LHCN-M2 (cell line): ENCODE data around the gene PTHLH. TPM values are rescaled to one million over a fixed set of nuclear protein-coding genes. Genes with fewer than 3 reads are reported as not detected.

Source experiments
- DNase-seq: peaks from one replicate; pipeline ENCODE4 v3.0.0-alpha.2; 2012; ENCODE audit warnings: low read depth
- polyA plus RNA-seq: library from polyadenylated mRNA; unstranded; fragments of >200 nt; gene quantifications from one replicate; pipeline ENCODE4 v1.2.1, GENCODE V29; 2012; ENCODE audit warnings: missing spikeins
- total RNA-seq: library from RNA; depleted of rRNA; stranded (reverse); fragments of >200 nt; gene quantifications from 2 replicates; pipeline ENCODE4 v1.2.3, GENCODE V29; 2014; rRNA removed

PTHLH gene
- 0.51 and 0.63 TPM in 2 replicates for total RNA-seq
- 0.09 TPM for polyA plus RNA-seq

DNA sequence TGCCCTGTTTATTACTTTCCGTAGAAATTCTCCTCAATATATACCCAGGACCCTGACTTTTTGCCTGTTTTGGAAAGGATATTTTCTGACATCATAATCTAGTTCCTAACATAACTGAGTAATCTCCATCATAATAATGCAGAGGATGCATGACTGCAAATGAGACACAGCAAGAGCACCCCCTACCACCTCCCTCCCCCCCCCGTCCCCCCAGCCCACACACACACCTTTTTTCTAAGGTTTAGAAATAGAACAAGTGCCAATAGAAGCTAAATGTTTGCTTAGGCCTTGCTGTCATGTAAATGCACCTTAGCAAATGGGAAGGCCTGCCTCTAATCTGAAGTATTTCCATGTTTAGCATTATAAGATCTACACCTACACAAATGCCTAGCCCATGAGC lies at the start of gene PTHLH:
Gene PTHLH, minus strand, starts transcription at position 13 of the 400 bp plus-strand sequence. CDS start 3,239 bp downstream, outside the sequence.
- no peak for DNase-seq

GRCh38 chr12:28021704-28022103 lies 49.2 kb upstream of the PTHLH start:
- DNase-seq: peak; percentile 66

- no peak for DNase-seq
These were observed 45.3 kb upstream of the PTHLH start for GRCh38 chr12:28017873-28018255.

DNA sequence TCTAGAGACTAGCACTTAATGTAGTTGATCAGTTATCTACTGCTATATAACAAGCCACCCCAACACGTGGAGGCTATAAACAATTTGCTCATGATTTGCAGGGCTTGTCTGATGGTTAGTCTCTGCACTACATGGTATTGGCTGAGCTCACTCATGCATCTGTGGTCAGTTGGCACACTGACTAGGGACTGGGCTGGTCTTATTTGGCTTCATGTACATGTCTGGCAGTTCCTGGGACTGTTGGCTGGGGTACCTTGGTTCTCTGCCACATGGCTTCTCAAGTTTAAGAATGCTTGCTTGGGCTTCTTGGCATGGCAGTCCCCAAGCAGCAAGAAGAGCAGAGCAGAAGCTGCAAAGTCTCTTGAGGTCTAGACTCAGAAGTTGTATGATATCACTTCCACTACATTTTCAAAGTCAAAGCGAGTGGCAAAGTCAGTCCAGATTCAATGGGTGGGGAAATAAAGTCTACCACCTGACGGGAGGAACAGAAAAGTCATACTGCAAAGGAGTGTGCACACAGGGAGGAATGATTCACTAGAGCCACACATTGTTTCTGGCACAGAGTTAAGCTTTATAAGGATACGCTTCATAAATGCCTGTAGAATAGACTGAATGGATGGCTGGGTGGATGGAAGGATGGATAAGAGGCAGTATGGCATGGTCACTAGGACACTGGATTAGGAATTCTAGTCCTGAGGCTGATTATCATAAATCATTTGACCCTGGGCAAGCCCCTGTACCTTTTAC lies 44.8 kb upstream of the PTHLH start:
- no peak for DNase-seq

GRCh38 chr12:28015165-28015564 lies 42.6 kb upstream of the PTHLH start:
- no peak for DNase-seq

DNA sequence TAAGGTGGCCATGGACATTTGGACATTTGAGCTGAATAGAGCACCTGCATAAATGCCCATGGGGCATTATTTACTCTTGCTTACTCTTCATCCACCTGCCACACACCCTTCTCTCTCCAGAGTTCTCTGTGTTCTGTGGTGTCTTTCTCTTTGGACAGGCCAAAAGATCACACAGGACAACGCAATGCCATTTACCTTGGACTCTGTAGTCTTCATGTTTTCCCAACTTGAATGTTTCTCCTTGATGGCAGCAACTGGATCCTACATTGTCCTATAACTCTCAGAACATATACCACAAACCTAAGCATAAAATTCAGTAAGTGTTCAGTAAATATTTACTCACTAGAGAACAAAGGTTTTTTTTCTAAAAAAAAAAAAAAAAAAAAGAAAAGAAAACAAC lies 41.7 kb upstream of the PTHLH start:
- DNase-seq: no peak

DNA sequence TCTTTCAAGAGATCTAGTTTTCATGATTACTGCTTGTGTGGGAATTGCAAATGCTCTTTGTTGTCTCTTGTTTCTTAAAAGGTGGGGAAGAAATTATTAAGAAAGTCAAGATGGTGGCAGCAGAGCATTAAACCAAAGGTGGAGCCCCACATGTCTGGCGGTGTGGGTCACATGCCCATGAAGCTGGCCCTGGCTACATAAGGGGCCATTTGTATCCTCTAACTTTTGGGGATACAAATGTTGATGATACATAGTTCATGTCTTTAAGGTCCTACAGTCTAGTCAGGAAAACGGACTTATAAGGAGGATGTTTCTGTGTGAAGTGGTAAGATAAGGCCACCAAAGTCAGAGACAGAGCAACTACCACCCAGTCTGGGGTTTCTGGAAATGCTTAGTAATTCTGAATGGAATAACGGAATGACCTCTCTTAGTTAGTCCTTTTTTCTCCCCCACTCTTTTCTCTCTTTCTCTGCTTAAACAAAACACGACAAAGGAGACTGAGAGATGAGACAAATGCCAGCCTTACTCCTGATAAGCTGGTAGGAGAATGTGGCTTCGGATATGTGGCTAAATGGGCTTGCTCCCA lies 39.9 kb upstream of the PTHLH start:
- DNase-seq: no peak

DNA sequence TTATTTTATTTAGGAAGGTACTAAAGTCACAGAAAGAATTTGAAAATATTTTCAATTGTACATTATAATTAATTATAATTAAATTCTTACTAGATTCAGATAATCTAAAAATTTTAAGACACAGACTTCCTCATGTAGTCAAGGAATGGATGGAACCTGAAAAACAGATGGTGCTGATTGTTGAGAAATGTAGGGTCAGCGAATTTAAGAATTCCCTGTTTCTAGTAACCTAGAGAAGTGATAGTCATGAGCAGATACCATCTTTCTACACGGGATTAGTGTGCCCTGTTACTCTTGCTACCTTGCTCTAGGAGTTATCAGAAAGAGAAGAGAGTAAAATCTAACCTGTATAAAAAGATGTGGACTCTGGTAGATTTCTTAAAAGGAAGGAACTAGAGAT lies 37.5 kb upstream of the PTHLH start:
- no peak for DNase-seq

DNA sequence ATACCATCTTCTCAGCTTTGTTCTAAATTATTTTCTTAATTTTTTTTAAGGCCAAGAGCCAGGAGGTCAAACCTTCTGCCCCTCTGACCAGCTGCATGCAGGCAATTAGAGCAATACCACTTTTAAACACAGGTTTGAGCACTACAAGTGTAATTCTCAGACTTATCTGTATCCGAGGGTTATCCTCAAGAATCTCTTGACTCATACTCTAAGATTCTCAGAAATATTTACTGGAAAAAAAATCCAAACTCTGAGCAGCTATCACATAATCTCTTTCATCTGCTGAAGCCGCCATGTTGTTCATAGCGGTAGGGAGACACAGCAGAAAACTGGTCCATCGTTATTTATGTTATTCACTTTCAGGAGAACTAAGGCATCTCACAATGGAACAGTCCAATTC lies 27.4 kb upstream of the PTHLH start:
- no peak for DNase-seq

- DNase-seq: peak; percentile 58
These were observed 27.0 kb upstream of the PTHLH start for GRCh38 chr12:27999521-27999920.

- no peak for DNase-seq
These were observed 26.1 kb upstream of the PTHLH start for GRCh38 chr12:27998658-27999057.

GRCh38 chr12:27998170-27998569 lies 25.6 kb upstream of the PTHLH start:
- DNase-seq: no peak

DNA sequence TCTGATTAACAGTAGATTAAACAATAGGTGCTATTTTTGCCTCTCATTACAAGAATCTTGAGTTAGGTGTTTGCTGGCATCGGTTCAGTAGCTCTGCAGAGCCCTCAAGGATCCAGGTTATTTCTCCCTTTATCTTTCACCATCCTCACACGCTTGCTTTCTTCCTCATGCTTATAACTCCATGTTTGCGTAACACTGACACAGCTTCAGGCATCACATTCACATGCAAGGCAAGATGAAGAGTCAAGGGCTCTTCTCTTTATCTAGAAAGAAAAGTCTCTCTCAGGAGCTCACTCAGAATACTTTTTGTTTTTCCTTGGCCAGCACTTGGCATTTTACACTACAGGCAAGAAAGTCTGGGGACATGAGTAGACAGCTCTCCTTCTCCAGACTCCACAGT lies 24.2 kb upstream of the PTHLH start:
- no peak for DNase-seq

DNA sequence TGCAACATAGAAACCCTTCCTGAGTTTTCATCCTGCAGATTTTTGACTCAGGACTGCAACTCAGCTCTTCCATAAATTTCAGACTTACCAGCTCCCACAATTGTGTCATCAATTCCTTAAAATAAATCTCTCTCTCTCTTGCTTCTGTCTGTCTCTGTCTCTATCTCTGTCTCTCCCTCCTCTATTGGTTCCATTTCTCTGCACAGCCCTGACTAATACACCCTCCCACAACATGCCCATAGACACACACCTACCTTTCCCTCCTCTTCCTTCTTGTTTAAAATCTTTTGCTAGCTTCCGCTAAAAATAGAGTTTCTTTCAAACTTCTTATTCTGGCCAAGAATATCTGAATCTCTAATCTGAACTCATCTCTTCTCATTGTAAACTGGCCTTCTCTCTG lies 22.9 kb upstream of the PTHLH start:
- DNase-seq: no peak

GRCh38 chr12:27988594-27989233 lies 16.2 kb upstream of the PTHLH start:
- no peak for DNase-seq

- no peak for DNase-seq
These were observed 14.8 kb upstream of the PTHLH start for GRCh38 chr12:27987331-27987730.

- peak; percentile 95 for DNase-seq
These were observed 11.7 kb upstream of the PTHLH start for GRCh38 chr12:27984275-27984674.

- no peak for DNase-seq
These were observed 10.4 kb upstream of the PTHLH start for GRCh38 chr12:27982951-27983350.

DNA sequence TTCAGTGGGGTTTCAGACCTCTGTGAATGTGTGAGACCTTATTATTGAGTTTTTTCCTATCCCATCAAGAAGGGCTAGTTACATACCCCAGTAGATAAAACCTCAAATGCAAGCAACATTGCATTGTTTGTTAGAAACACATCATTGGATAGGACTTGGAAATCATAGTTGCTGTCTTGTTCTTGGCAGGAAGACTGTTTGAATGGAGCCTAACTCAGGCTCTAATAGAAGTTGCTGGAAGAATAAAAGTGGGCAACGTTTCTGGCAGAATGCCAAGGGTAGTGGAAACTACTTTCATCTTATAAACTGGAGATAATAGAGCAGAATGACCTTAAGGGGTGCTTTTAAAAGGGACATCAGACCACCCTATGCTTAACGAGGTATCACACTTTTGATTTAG lies 9.9 kb upstream of the PTHLH start:
- peak; percentile 21 for DNase-seq

DNA sequence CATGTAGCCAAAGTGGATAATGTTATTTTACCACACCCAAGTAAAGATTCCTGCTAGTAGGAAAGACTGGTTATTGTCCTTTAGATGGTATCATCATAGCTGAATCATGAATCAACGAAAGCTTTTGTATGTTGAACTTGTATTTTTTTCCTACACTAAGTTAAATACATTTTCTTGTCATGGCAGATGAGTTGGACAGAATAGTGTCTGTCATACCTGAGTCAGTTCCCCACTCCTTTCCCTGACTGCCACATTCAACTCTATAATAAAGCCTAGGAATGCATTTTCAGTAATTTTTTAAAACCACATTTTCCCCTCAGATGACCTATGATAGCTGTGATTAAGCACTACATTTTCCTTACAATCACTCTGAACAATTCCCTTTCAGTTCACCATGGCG lies 9.3 kb upstream of the PTHLH start:
- peak; percentile 77 for DNase-seq

DNA sequence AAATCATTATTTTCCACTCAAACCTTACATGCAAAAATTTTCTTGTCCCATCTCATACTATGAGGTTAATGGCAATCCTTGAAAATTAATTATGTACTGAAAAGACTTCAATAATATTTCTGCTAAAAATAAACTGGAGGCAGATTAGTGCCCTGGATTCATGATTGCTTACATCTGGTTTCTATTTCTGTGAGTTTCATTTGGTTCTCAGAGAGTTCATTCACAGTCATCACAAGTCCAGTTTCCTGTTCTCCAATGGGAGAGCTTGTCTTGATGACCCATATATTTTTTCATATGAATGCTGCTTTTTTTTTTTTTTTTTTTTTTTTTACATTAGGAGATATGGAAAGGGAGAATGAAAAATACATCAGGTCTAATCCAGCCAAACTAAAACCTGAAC lies 6.6 kb upstream of the PTHLH start:
- DNase-seq: no peak

GRCh38 chr12:27975222-27976136 lies 2.9 kb upstream of the PTHLH start:
- peak; percentile 32 for DNase-seq
